Posterior vena cava (tissue), 2 donors: ENCODE measurements around the gene BMPR1A. TPM values are rescaled to one million over a fixed set of nuclear protein-coding genes. Genes with fewer than 3 reads are reported as not detected.
"Not testable (repeated sequence)": the region's sequence is repeated elsewhere in the genome, so short reads cannot be mapped to it uniquely, and the experiment has no call there.

Experiments
- DNase-seq: peaks from one replicate; pipeline ENCODE4 v3.0.0-alpha.2; 2020; ENCODE audit warnings: low spot score
- intact Hi-C, 2 donors: fragments of 100-400 bp; cut with DNase I; formaldehyde crosslinking; loops; one replicate each; pipeline versions ENCODE4 v1.14.1 to v1.14.2; 2022 to 2023
- total RNA-seq, 2 donors: library from RNA; stranded (reverse); fragmentation: NEBNext Ultra II Directional; extraction: Animal tissue kit (Norgen Biotek cat#: 25700); gene quantifications; one replicate each; pipeline ENCODE4 v1.2.1, GENCODE V29; 2021
- donor health status: DM: yes; HTN: yes; CAD: no.
- donor health status: DM: yes; HTN: yes; CAD: no.

Gene BMPR1A
- total RNA-seq, 2 donors from 2014 or later = 68.0 to 75.8 TPM

GRCh38 chr10:86942441-86943315, 186.3 kb downstream of the BMPR1A start:
- no peak for DNase-seq
- intact Hi-C loops = no loop called here

DNA sequence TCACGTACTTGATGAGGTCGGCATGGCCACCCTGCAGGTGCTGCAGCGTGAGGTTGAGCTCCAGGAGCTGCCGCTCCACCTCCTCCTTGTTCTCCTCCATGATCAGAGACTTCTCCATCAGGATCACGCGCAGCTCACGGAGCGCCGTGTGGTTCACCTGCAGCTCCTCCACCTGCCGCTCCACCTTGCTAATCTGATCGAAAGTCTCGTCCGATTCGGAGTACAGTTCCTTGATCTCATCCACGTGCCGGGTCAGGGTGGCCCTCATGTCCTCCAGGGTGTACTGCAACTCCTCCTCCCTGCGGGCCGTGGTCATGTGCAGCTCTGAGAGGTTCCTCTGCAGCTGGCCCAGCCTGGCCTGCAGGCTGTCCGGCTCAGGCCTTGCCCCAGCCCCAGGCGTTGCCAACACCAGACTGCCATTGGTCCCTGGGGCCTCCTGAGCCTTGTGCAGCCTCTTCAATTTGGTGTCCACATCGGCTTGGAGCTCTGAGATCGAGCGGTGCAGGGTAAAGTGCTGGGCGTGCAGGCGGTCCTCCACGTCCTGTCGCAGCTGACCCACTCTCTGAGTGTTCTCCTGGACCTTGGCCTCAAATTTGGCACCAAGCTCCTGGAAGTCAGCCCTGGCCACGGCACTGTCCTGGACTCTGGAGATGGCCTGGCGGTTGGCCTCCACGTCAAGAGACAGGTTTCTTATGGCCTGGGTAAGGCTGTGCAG, 187.1 kb downstream of the BMPR1A start:
- intact Hi-C loops = no loop called here
- DNase-seq = no peak

DNA sequence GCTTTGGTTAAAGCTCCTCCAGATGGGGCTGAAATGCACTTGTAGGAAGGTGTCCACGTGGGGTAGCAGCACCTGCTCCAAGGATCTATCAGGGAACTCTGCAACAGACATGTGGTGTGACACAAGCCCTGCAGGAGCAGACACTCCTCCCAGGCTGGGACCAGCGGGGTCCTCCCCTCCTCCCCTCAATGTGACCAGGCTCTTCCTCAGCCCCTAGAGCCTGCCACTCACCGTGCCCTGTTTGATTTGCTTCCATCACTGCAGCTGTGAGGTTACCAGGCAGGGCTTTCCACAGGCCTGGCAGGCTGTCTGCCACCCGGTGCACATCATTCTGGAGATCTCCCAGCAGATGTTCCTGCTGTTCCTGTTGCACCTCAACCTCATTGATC, 187.6 kb downstream of the BMPR1A start:
- DNase-seq = no peak
- intact Hi-C loops = no loop called here

- intact Hi-C loops = no loop called here
- no peak for DNase-seq
Measured at GRCh38 chr10:86944471-86944870, 188.1 kb downstream of the BMPR1A start.

DNA sequence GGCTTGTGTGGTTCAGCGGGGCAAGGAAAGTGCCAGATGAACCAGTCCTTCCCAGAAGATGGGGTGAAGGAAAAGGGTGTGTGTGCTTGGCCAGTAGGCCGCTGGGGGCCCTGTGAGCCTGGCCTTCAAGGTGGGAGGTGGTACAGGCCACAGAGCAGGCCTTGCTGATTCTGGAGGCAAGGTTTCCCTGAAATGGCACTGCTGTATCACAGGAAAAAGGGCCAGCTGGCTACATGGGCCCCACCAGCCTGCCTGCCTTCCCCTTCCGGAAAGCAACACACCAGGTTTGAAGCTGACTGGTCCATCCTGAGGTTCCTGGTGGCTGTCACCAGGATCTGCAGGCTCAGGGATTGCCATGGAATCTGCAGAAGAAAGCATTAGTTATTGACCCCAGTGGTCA, 188.5 kb downstream of the BMPR1A start:
- no peak for DNase-seq
- intact Hi-C loops = no loop called here

GRCh38 chr10:86945361-86946212, 189.2 kb downstream of the BMPR1A start:
- DNase-seq = no peak
- intact Hi-C loops = no loop called here

GRCh38 chr10:86946213-86947155, 190.1 kb downstream of the BMPR1A start:
- no peak for DNase-seq

DNA sequence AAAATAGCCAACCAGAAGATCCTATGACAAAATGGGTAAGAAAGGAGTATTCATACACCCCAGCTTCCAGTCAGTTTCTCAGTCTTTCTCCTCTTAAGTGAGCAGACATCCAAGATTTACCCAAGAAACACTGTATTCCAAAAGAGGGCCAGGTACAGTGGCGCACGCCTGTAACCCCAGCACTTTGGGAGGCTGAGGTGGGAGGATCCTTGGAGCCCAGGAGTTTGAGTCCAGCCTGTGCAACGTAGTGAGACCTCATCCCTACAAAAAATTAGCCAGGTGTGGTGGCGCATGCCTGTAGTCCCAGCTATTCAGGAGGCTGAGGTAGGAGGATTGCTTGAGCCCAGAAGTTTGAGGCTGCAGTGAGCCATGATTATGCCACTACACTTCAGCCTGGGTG, 191.4 kb downstream of the BMPR1A start:
- intact Hi-C loops, DNase-seq: not testable (repeated sequence)

More at GRCh38 chr10:86946213-86947155, 190.1 kb downstream of the BMPR1A start:
- intact Hi-C loops = no loop called here

DNA sequence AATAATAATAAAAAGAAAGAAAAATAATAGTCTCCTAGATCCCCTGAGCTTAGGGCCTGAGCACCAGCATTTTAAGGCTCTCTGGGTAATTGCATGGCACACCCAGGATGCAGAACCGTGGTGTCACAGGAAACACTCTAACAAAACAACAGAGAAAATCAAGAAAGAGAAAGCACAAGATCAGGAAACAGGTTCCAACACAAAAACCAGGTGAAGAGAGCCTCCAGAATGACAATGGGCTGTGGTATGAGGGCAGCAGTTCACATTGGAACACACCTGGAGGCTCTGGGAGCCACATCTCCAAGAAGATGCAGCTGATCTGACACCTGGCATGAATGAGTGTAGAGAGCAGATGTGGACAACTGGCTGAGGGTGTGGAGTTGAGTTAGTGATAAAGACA, 193.9 kb downstream of the BMPR1A start:
- intact Hi-C loops = no loop called here
- peak; percentile 14 for DNase-seq

DNA sequence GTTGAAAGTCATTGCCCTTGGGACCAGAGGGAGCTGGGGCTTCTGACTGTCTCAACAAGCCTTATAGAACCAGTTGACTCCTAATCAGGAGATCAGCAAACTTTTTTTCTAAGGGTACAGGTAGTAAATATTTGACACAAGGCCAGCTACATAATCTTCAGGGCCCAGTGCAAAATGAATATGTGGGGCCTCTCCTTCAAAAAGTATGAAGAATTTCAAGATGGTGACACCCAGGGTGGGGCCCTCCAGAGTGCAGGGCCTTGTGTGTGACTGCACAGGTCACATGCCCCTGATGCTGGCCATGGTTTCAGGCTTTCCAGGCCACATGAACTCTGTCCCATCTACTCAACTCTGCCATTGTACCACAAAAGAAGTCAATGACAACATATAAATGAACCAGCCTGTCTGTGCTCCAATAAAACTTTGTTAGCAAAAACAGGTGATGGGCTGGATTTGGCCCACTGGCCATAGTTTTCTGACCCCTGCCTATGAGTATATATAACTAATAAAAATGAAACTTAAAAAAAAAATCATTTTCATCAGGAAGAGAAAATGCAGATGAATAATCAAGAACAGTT, 194.9 kb downstream of the BMPR1A start:
- intact Hi-C loops = no loop called here
- peak; percentile 54 for DNase-seq

DNA sequence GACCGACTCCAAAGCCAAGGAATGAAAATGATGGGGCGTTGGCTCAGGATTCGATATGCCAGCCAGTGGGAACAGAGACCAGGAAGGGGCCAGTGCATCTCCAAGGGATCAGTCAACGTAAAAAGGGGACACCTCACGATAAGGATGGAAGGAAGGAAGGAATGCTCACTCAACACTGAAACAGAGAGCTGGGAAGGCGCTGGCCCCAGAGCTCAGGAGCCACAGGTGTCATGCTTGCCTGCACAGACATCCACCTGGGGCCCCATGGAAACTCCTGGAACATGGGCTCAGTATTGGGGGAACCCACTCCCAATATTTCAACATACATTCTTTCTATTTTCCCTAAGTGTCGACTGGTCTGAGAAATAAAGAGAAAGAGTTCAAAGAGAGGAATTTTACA, 195.7 kb downstream of the BMPR1A start:
- intact Hi-C loops = no loop called here
- DNase-seq = peak; percentile 47

GRCh38 chr10:86952697-86953096, 196.3 kb downstream of the BMPR1A start:
- DNase-seq, intact Hi-C loops: not testable (repeated sequence)

DNA sequence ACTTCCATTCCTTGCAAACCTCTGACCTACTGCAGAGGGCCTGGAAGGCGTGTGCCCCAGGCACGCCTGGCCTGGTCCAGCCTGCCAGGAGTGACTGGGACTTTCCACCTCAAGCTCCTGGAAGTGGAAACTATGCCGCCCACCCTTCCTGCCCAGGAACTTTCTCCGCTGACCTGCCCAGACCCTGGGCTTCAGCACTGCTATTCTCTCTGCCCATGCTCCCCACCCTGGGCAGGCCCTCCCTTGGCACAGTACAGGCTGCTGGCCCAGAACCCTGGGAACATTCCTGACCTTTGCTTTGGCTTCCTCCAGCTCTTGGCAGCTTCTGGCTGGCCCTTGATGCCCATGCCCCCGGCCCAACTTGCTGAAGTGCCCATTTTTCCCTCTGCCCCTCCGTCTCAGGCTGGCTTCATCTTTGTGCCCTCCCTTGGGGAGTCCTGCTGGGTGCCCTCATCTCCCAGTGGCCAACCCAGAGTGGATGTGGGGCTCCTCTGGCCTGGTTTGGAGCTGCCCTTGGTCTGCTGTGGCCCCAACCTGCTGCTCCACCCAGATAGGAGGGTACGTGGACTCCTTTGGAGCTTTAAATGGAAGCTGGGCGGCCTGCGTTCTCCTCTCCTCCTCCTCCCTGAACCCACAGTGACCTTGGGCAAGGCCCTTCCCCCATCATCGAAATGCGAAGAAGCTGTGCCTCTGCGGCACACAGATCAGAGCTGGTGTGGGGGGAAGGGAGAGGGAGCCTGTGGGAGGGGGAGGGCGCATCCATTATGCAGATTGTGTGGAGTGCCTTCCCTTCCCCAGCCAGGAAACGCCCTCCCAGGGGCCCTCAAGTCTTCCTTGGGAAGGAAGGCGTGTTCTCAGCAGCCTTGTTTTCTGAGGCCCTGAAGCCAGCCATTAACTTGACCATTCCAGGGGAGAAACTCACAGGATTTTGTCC, 197.6 kb downstream of the BMPR1A start:
- intact Hi-C loops = no loop called here
- peak; percentile 91 for DNase-seq

- peak; percentile 77 for DNase-seq
- intact Hi-C loops = no loop called here
Measured at GRCh38 chr10:86954681-86955500, 198.5 kb downstream of the BMPR1A start.

DNA sequence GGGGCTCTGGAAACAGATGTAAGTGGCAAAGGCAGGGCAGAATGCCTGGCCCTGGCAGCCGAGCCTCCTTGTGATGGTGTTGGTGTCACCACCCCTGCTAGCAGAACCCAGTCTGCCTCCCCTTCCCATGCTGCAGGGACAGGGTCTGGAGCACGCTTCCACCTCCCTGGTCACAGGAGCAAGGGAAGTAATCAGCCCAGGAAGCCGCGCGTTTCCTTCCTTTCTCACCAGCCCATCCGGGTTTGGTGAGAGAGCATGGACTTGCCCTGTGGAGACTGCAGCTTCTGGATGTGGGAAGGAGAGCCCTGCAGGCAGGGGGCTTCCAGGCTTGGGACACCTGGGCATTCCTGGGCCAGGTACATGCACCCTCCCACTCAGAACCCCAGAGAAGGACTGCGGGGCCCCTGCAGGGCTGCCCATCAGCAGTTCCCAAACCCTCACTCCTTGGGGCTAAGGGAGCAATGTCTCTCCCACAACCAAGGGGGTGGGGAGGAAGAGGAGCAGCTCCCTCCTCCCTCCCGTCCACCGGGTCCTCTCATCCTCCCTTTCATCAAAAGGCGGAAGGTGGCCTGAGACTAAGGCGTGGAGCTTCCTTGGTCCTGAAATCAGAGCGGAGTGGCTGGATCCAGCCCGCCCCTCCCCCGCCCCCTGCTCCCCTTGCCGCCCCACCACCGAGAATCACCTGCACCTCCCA, 199.2 kb downstream of the BMPR1A start:
- intact Hi-C loops = no loop called here
- peak; percentile 78 for DNase-seq
